ENCODE data around the gene CUL7.
"Not testable (repeated sequence)": the region's sequence is repeated elsewhere in the genome, so short reads cannot be mapped to it uniquely, and the experiment has no call there.

CUL7 gene

DNA sequence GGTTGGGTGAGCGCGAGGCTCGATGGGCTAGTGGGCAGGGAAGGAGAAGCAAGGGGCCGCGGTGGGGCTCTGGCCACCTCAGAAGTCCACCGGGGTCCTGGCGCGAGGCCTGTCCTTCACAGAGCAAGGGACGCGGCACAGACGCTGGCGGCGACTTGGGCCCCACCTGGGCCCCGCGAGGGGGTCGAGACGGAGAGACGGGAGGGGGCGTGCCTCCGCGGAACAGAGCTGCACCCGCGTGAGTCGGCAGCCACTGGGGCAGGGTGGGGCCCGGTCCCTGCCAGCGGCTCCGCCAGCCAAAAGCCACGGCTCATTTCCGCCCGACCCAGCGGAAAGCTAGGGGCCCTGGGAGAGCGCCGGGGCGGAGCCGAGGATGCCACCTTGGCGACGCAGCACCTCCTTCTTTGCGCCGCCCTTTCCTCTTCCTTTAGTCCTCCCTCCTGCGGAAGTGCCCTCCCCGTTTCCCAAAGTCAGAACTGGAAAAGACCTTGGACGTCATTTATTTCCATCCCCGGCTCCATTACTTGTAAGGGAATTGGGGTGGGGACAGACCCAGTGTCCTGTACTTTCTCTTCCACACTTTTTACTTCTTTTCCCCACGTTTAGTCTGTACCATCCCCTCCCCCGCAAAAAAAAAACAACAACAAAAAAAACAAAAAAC, at the start of gene CUL7:
CUL7 (minus strand) TSS at position 307 of the 661 bp plus-strand sequence. CDS start 1,063 bp downstream, outside the sequence.
- peak; percentile 89 for DNase-seq

DNA sequence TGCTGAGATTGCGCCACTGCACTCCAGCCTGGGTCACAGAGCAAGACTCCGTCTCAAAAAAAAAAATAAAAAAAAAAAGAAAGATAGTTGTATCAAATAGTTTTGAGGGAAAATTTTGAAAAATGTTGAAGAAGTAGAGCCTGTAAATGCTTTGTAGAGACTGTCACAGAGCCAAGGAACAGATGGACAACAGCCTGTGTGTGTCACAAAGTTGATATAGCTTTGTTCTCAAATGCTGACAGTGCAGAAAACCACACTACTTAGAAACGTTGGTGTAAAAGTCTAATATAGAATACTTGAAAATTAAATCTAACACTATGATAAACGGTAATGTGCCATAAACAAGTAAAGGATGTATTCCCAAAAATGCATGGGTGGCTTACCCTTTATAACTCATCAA, 47.8 kb upstream of the CUL7 start:
- no peak for DNase-seq

DNA sequence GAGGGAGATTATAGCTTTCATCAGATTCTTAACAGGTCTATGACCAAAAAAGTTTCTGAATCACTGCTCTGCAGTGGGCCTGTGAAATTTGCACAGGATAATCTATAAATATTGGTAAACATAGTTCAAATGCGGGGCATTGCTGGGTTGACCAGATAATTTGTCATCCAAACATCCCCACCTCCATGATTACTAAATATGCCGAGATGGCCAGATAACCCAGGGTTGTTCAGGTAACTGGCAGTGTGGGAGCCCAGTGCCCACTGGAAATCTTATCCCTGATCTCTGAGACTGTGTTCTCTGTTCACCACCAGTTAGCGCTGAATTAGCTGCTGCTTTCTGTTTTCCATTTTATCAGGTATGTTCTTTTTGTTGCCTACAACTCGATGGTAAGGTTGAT, 43.9 kb upstream of the CUL7 start:
- DNase-seq: no peak

DNA sequence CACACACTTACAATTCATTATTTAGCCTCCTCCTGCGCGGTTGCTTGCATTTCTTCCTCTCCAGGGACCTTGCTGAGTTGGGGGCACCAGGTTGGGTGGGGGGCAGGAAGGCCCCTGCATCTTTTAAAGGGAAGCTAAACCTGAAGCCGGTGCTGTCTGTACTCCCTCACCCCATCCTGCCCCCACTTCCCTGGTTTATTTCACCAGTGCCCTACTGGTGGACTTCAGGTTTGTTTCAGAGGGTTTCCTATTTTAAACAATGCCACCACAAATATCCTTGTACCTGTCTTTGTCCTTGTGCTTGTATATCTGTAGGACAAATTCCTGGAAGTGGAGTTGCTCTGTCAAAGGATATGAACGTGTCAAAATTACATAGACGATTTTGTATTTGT, 43.4 kb upstream of the CUL7 start:
- DNase-seq: no peak

DNA sequence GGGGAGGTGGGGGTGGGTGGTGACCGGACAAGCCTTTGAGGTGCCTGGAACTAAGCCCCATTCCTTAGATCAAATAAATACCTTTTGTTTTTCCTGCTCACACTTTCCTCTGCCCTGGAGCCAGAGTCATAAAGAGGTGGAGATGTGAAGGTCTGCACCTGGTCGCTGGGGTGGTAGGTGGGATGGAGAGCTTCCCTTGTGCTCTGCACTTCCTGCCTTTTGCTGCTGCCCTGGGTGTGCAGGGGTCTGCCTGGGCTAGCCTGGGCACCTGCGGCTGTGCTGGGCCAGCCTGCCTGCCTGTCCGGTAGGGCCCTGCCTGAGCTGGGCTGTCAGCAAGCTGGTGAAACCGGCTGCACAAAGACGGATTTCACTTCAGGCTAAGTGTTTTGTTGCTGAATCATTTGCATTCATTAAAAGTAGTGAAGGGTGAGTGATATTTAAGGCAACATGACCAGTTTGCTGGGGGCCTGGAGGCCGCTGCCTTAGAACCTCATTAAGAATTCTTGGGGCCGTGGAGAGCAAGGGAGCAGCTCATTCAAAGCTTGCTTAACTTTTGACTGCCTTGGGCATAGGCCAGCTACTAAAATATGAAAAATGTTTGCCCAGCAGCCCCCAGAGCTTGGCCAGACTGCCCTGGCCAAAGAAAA, 42.9 kb upstream of the CUL7 start:
- DNase-seq: no peak

DNA sequence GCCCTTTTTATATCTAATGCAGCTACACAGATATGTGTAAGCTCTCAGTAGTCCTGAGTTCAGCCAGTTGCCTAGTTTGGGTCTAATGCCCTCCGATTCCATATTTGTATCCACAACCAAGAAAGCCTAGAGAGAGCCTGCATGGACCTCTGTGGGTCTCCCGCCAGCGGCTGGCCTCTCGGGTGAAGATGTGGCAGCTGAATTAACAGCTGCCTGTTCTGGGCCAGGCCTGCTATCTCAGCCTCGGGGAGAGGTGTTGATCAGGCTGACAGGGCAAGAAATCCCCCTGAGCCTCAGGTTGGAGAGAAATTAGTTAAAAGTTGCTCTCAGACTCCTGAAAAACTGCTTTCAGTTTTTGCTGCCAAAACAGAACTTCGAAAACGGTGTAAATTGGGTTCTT, 42.3 kb upstream of the CUL7 start:
- DNase-seq: no peak

DNA sequence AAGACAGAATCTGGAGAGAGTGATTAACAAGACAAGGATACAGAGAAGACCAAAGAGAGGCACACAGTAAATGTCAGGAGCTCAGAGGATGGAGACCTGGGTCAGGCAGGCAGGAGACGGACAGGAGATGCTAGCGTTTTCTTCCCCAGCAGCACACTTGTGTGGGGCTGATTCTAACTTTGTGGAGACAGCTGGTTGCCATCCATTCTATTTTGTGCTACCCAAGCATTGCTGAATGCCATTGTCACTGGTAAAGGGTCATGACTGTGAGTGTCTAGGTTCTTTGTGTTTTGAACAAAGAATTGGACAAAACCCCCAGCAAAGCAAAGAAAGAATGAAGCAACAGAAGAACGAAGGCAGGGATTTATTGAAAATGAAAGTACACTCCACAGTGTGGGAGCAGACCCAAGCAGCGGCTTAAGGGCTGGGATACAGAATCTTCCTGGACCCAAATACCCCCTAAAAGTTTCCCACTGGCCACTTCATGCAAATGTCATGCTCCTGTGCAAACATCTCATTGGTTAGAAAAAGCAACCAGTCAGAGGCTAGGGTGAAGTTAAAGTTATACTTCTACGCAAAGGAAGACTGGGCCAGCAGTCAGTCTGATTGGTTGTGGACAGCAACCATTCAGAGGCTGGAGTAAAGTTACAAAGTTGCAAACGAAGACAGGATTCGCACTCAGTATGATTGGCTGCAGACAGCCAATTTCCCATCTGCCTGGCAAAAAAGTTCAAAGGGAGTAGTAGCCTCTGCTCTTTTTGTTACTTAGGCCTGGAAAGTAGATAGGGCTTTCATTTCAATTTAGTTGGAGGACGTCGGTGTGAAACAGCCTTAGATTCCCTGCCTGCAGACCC, 40.0 kb upstream of the CUL7 start:
- no peak for DNase-seq

DNA sequence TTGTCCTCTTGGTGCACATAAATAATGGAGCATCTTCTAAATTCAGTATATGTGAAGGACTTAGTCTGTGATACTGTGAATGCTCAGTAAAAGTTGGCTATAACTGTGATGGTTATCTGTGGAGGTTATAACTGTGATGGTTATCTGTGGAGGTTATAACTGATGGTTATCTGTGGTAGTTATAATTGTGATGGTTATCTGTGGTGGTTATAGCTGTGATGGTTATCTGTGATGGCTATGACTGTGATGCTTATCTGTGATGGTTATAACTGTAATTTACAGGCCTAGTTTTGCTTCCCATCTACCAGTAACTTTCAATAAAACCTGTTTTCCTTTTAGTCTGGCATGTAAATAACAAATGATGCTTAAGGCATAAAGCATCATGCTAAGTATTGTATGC, 39.0 kb upstream of the CUL7 start:
- no peak for DNase-seq

DNA sequence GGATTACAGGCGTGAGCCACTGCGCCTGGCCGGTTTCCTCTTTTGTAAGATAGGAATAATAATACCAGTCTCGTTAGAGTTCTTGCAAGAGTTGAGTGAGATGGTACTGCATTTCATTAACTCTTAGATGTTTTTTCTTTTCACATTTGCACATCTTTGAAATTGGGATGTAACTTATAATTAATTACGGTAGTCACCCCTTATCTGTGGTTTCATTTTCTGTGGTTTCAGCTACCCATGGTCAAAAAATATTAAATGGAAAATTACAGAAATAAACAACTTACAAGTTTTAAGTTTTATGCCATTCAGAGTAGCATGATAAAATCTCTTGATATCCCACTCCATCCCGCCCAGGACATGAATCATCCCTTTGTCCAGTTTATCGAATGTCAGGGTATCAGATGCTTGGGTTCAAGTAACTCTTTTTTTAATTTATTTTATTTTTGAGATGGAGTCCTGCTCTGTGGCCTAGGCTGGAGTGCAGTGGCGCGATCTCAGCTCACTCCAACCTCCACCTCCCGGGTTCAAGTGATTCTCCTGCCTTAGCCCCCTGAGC, 37.9 kb upstream of the CUL7 start:
- no peak for DNase-seq

DNA sequence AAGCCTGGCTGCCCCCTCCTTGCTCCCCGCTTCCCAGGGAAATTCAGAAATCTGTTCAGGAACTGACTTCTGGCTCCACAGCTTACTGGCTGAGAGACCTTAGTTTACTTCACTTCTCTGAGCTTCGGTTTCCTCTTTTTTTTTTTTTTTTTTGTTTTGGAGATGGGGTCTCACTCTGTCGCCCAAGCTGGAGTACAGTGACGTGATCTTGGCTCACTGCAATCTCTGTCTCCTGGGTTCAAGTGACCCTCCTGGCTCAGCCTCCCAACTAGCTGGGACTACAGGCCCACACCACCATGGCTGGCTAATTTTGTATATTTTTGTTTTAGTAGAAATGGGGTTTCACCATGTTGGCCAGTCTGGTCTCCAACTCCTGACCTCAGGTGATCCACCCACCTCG, 37.4 kb upstream of the CUL7 start:
- no peak for DNase-seq

DNA sequence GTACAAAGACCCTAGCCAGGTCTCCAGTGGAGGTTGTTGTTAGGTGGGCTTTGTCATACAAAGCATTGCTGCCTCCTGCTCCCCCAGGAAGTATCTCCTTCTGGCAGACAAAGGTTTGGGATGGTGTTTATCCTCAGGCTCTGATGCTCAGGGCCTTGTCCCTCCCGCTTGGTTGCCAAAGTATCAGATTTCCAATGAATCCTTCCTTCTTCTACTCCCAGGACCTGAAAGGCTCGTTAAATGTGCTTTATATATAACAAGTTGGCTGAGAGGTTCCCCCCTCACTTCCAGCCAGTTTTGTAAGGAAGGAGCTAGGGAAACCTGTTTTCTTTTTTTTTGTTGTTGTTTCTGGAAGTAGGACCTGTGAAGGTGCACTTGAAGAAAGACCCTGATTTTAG, 36.9 kb upstream of the CUL7 start:
- no peak for DNase-seq

DNA sequence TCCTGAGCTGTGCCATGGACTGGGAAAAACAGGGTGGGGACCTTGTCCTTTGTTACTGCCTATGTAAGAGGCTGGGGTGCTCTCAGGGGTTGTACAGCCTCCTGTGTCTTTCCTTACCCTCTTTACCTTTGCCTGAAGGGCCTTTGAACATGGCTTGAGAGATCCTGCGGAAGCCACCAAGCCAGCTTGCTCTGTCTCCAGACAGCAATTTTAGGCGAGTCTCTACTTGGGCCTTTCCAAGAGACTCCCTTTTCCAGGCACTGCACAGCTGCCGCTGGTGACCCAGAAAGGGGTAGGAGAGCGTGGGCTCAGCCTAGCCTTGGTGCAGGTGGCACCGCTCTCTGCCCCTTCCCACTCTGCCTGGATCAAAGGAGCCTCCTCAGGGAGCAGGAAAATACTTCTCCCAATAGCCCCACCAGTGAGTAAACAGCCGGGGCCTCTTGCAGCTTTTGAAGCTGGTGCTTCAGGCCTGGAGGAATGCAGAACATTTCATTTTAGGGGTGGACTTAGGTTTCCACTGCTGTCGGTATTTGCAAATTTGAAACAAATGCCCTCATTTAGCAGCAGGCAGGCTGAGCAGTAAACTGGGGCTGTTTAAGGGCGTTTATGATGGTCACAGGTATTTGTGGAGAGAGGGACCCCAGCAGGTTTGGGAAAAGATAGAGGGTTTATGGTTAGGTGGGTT, 36.4 kb upstream of the CUL7 start:
- no peak for DNase-seq

DNA sequence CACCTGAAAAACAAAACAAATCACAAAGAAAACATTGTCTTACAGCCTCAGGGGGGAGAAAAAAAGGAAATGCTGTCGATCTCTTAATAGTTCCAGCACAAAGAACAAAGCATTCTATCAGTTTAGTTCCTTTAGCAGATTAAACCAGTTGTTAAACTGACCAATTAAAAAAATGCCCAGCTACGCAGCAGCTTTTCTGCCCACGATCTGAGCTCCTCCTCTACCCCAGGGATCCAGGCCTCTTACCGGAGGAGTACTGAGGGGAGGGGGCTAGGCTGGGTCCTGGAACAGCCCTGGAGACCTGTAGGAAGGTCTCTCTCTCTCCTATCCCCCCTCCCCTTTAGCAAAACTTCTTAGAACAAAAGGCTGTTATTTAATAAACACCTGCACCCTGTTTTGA, 35.8 kb upstream of the CUL7 start:
- DNase-seq: no peak

DNA sequence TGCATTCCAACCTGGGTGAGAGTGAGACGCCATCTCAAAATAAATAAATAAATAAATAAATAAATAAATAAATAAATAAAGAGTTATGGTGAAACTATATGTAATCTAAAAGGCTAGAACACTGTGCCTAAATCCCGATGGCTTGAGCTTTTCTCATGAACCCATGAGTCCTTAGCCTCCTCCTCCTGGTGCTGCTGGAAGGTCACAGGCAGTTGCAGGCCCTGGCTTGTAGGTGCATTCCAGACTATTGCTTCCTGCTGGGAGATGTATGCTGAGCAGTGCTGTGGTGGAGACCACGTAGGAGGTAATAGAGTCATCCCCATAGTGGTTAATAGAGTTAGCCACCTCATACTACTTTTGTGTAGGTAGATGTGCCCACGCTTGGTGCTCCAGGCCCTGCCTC, 35.0 kb upstream of the CUL7 start:
- no peak for DNase-seq

DNA sequence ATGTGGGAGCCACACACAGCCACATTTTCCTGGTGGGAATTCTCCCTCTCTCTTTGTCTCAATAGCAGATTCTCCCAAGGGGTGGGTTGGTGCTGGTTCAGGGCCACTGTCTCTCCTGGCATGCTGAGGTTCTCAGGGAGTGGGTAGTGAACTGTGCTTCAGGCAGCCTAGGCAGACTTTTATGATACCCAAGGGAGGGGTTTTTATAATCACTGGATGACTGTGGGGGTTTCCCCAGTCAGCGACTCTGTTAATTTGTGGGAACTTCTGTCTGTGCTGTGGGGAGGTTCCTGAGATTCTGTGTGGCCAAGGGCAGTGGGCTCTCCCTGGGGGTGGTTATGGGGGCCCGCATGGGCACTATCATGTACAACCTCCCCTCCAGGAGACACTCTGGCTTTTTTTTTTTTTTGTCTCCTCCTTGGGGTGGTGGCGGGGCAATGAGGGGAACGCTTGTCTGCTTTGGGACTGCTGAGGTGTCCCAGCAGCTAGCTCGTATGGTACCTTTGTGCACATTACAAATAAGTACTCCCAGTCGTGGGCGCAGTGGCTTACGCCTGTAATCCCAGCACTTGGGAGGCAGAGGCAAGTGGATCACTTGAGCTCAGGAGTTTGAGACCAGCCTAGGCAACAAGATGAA, 32.5 kb upstream of the CUL7 start:
- no peak for DNase-seq

DNA sequence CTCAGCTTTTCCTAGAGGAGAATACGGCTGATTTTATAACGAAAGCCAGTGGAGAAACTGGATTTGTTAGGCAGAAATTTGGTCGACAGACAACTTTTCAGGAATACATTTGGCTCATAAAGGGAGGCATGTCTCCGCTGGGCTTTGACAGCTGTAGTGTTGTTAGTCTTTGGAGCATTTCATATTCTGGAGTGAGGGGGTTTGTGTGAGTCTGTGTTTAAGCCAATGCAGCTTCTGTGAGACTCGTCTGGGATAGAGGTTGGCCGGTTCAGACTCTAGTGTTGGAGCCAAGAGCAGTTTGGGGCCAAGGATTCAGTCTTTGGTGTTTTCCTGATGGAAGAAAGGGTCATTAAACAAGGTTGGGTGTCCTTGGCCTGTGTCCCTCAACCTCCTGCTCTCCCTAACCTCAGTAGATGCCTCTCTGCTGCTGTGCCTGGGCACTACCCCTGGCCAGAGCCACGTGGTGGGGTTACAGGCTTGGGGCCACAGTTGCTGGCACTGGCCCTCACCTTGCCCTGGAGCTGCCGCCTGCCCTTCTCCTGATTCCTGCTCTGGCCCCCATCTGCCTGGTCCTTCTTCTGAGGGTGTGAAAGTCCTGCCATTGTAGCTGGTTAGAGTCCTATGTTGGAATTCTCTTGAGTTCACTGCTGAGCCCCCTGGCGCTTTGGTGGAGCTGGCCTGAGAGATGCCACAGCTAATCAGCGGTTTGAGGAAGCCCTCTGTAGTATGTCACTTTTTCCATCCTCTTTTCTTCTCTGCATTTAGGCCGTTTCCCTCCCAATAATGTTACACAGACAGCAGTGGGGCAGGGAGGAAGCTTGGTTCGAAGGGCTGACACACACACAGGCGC, 29.4 kb upstream of the CUL7 start:
- DNase-seq: no peak

DNA sequence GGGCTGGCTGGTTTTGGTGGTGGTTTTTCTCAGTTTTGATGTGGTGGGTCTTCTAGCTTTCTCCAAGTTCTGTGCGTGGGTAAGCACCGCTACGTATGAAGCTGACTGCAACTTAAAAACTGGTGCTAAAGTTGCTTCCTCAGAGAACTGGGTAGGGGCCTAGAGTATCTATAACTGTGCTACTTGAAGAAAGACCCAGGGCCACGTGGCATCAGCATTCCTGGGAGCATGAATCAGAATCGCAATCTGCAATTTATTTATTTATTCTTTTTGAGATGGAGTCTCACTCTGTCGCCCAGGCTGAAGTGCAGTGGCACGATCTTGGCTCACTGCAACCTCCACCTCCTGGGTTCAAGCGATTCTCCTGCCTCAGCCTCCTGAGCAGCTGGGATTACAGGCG, 28.3 kb upstream of the CUL7 start:
- not testable (repeated sequence) for DNase-seq

DNA sequence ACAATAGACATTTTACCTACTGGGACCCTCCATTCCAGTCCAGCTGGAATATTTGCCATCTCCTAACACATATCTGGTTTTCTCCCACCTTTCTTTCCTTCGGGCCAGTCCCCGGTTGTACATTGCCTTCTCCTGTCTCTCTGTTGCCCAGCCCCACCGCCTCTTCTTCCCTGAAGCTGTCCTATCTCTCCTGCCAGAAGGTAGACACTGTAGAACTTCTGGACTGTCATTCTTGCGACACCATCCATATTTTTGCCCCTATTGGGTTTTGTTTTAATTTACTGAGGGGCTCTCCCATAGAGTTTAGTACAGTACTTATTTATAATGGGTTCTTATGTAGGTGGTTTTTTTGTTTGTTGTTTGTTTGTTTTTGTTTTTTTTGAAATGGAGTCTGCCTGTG, 27.4 kb upstream of the CUL7 start:
- DNase-seq: no peak

DNA sequence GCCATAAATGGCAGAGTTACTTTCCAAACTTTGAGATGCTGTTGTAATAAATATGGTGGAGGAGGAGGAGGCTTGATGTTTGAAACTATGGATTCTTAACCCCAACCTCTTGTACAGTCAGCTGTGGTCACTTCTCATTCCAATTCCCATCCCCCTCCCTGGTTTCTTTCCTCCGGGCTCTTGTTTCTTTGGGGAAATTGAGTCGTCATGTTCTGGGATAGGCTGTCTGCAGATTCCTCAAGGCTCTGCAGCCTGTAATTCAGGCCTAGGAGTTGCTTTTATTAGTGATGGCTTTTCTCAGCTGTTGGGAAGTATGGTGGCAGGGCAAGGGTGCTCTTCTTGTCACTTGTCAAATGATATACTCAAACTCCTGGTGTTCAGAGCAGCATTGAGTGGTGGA, 25.0 kb upstream of the CUL7 start:
- DNase-seq: no peak

DNA sequence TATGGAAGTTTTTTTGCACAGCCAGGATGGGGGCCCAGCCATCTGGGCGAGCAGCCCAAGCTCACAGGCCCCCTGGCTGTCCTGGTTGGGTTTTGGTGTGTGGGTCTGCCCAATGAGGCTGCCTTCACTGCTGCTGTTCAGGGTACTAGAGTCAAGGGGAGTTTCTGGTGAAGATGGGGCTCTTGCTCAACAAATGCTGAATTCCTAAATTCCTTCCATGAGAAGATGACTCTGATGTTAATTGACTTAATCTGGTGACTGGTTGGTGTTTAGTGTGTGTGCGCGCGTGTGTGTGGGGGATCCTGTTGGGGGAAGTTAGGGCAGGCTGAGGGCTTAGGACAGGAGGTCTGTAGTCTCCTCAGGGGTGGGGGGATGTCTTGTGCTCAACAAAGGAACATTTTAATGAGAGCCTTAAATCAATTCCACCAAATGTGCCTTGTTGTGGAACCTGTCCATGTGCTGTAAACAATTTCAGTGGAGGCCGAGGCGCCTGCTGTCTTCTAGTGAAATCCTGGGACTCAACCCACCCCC, 24.4 kb upstream of the CUL7 start:
- no peak for DNase-seq

DNA sequence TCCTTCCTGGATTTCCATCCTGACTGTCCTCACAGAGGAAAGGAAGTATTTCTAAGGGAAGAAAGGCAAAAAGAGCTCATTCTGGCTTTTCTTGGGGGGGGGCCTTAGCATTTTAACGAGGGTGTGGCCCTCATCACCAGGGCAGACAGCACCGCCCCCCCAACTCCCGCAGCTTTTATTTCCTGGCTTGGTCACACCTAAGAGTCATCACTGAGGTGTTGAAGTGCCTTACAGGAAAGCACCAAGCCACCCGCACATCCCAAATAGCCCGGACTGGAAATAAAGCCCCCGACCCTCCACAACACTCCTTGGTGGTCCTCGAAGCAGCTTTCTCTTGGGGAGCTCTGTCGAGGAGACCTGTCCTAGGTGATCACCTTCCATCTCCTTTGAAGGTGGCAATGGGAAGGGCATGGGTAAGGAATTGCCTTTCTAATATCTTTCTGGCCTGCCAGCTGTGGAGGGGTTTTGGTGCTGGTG, 23.7 kb upstream of the CUL7 start:
- no peak for DNase-seq

All from activated T-cell treated with anti-CD3 and anti-CD28 coated beads, Interleukin-2, amount 50 U/mL, for 1 hour (primary cell).